Measurements from ENCODE around the gene OSBPL1A.

DNA sequence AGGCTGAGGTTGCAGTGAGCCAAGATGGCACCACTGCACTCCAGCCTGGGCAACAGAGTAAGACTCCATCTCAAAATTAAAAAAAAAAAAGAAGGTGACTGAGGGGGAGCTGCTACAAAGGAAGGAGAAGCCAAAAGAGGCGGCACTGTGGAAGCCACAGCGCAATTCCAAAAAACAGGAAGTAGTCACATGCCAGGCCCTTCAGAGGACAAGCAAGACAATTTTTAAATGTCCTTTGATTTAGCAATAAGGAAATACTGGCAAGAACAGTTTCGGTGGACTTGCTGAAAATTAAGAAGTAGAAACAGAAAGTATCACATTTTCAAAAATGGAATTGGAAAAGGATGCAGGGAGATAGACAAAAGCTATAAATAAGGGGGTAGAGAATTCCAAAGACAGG lies 122.8 kb downstream of the OSBPL1A start:
- TF ChIP-seq CTCF (IDR thresholded peaks at IDR 0.05), result no peak
- no peak for TF ChIP-seq RFX5 (IDR thresholded peaks at IDR 0.05; ENCODE audit: low read length)
- TF ChIP-seq GATA2 (CRISPR knock-in tag; IDR thresholded peaks at IDR 0.05), result no peak
- no peak for TF ChIP-seq REST (IDR thresholded peaks at IDR 0.05; ENCODE audit: low read depth, low read length)
- TF ChIP-seq, protein P1, sequence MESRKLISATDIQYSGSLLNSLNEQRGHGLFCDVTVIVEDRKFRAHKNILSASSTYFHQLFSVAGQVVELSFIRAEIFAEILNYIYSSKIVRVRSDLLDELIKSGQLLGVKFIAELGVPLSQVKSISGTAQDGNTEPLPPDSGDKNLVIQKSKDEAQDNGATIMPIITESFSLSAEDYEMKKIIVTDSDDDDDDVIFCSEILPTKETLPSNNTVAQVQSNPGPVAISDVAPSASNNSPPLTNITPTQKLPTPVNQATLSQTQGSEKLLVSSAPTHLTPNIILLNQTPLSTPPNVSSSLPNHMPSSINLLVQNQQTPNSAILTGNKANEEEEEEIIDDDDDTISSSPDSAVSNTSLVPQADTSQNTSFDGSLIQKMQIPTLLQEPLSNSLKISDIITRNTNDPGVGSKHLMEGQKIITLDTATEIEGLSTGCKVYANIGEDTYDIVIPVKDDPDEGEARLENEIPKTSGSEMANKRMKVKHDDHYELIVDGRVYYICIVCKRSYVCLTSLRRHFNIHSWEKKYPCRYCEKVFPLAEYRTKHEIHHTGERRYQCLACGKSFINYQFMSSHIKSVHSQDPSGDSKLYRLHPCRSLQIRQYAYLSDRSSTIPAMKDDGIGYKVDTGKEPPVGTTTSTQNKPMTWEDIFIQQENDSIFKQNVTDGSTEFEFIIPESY (IDR thresholded peaks at IDR 0.05; ENCODE audit: borderline replicate concordance, low read depth), result no peak

Measured in SK-N-SH (cell line).